ENCODE data around the gene NIPA2.

- no peak for TF ChIP-seq TRIM28 (IDR thresholded peaks at IDR 0.05; ENCODE audit: borderline replicate concordance, low read length)
- no peak for TF ChIP-seq MEIS1 (CRISPR knock-in tag; IDR thresholded peaks at IDR 0.05; ENCODE audit: borderline replicate concordance)
- TF ChIP-seq CTCF (tag by site-specific recombination; IDR thresholded peaks at IDR 0.05): no peak
- TF ChIP-seq ZNF433 (tag by site-specific recombination; IDR thresholded peaks at IDR 0.05; ENCODE audit: low read depth): no peak
- TF ChIP-seq ZFP37 (tag by site-specific recombination; IDR thresholded peaks at IDR 0.05): no peak
- TF ChIP-seq ZNF157 (tag by site-specific recombination; IDR thresholded peaks at IDR 0.05): no peak
- TF ChIP-seq ZNF639 (tag by site-specific recombination; IDR thresholded peaks at IDR 0.05): no peak
- no peak for TF ChIP-seq SETDB1 (IDR thresholded peaks at IDR 0.05; ENCODE audit: insufficient read length, low read length)
Measured at GRCh38 chr15:22916606-22917350, 78.3 kb downstream of the NIPA2 start.
